ENCODE measurements around the gene OR56A3. TPM values are rescaled to one million over a fixed set of nuclear protein-coding genes. Genes with fewer than 3 reads are reported as not detected.
"Not testable (repeated sequence)": the region's sequence is repeated elsewhere in the genome, so short reads cannot be mapped to it uniquely, and the experiment has no call there.

Gene OR56A3
- total and polyA plus RNA-seq, 2 experiments from 2014 or later = not detected

- no peaks in the 10 kb centered on the region for H3K4me1 ChIP-seq (ENCODE audit: low read depth)
- no peak overlapping the region for H3K27ac ChIP-seq
- H3K36me3 ChIP-seq = no peaks in the 10 kb centered on the region
- H3K27me3 ChIP-seq = no peaks in the 10 kb centered on the region
- no peaks in the 10 kb centered on the region for H3K9me3 ChIP-seq (ENCODE audit: low read depth)
- DNase-seq (ENCODE audit: low read depth in 1 of 2, low spot score in 1 of 2) = no peak
- H3K4me3 ChIP-seq = no peak overlapping the region
- no peak for TF ChIP-seq CTCF (IDR thresholded peaks at IDR 0.05; ENCODE audit: low read depth, low read length)
Observed at GRCh38 chr11:5938603-5938965, 3.5 kb upstream of the OR56A3 start.

- TF ChIP-seq CTCF (IDR thresholded peaks at IDR 0.05; ENCODE audit: low read depth, low read length) = no peak
- H3K4me1 ChIP-seq (ENCODE audit: low read depth) = no peaks in the 10 kb centered on the region
- H3K4me3 ChIP-seq = no peak overlapping the region
- no peaks in the 10 kb centered on the region for H3K27me3 ChIP-seq
- no peak for DNase-seq (ENCODE audit: low read depth in 1 of 2, low spot score in 1 of 2)
- no peaks in the 10 kb centered on the region for H3K36me3 ChIP-seq
- no peak overlapping the region for H3K27ac ChIP-seq
- no peaks in the 10 kb centered on the region for H3K9me3 ChIP-seq (ENCODE audit: low read depth)
Observed at GRCh38 chr11:5940748-5941147, 1.3 kb upstream of the OR56A3 start.

- Histone ChIP-seq H3K4me1 (ENCODE audit: low read depth) (no peaks in the 10 kb centered on the region), H3K27ac (no peak overlapping the region), H3K9me3 (ENCODE audit: low read depth) (no peaks in the 10 kb centered on the region), H3K36me3 (no peaks in the 10 kb centered on the region), H3K27me3 (no peaks in the 10 kb centered on the region), H3K4me3 (no peak overlapping the region)
- no peak for DNase-seq (ENCODE audit: low read depth in 1 of 2, low spot score in 1 of 2)
- TF ChIP-seq CTCF (IDR thresholded peaks at IDR 0.05; ENCODE audit: low read depth, low read length) = no peak
Observed at GRCh38 chr11:5955586-5955985, 13.5 kb downstream of the OR56A3 start.

- not testable (repeated sequence) for H3K4me1 ChIP-seq (ENCODE audit: low read depth); H3K27ac ChIP-seq; H3K27me3 ChIP-seq; H3K4me3 ChIP-seq; H3K36me3 ChIP-seq; H3K9me3 ChIP-seq (ENCODE audit: low read depth); DNase-seq (ENCODE audit: low read depth in 1 of 2, low spot score in 1 of 2)
Observed at GRCh38 chr11:5960704-5961320, 18.8 kb downstream of the OR56A3 start.

GRCh38 chr11:5966958-5967357, 24.9 kb downstream of the OR56A3 start:
- no peak for TF ChIP-seq CTCF (IDR thresholded peaks at IDR 0.05; ENCODE audit: low read depth, low read length)
- DNase-seq (ENCODE audit: low read depth in 1 of 2, low spot score in 1 of 2) = no peak
- no peak overlapping the region for H3K27ac ChIP-seq
- no peaks in the 10 kb centered on the region for H3K36me3 ChIP-seq
- no peaks in the 10 kb centered on the region for H3K4me1 ChIP-seq (ENCODE audit: low read depth)
- H3K9me3 ChIP-seq (ENCODE audit: low read depth) = no peaks in the 10 kb centered on the region
- no peaks in the 10 kb centered on the region for H3K27me3 ChIP-seq
- H3K4me3 ChIP-seq = no peak overlapping the region

GRCh38 chr11:5967708-5968107, 25.7 kb downstream of the OR56A3 start:
- DNase-seq (ENCODE audit: low read depth in 1 of 2, low spot score in 1 of 2) = no peak
- Histone ChIP-seq H3K4me1 (ENCODE audit: low read depth) (no peaks in the 10 kb centered on the region), H3K9me3 (ENCODE audit: low read depth) (no peaks in the 10 kb centered on the region), H3K36me3 (no peaks in the 10 kb centered on the region), H3K27ac (no peak overlapping the region), H3K27me3 (no peaks in the 10 kb centered on the region), H3K4me3 (no peak overlapping the region)
- no peak for TF ChIP-seq CTCF (IDR thresholded peaks at IDR 0.05; ENCODE audit: low read depth, low read length)

Measured in cardiac muscle cell (in vitro differentiated cells and primary cell).